C4-2B (cell line): ENCODE measurements around the gene HEXD.

Source experiments
- CTCF ChIP-seq: fragments of 450-650 bp; conservative IDR thresholded peaks from 2 replicates; pipeline ENCODE4 v1.5.1; 2017; ENCODE audit warnings: mild to moderate bottlenecking
- ZFX ChIP-seq: fragments of 450-650 bp; IDR thresholded peaks from 2 replicates; pipeline ENCODE4 v1.6.1; 2017

- TF ChIP-seq CTCF (no peak), ZFX (no peak)
These were observed 6.6 kb upstream of the HEXD start for GRCh38 chr17:82411396-82412053.
